Body of pancreas (tissue), 4 donors: ENCODE data around the gene ALKBH7.
"Not testable (repeated sequence)": the region's sequence is repeated elsewhere in the genome, so short reads cannot be mapped to it uniquely, and the experiment has no call there.

Experiments used
- CTCF ChIP-seq, 7 experiments: fragments of 450-650 bp in 4 of 7; fragments of 200-600 bp in 3 of 7; sonication (generic) in 3 of 7; IDR thresholded peaks; one replicate each; pipeline ENCODE4 v1.5.1; 2016 to 2019; ENCODE audit warnings: antibody characterized with exemption in 7 of 7
- POLR2A ChIP-seq, 3 donors: fragments of 450-650 bp; IDR thresholded peaks; one replicate each; pipeline ENCODE4 v1.6.1; 2016; ENCODE audit warnings: antibody characterized with exemption in 3 of 3, mild to moderate bottlenecking in 2 of 3

- not testable (repeated sequence) for TF ChIP-seq CTCF, POLR2A (IDR thresholded peaks at IDR 0.05)
These were observed 27.7 kb downstream of the ALKBH7 start for GRCh38 chr19:6400062-6400944.
